Measurements from ENCODE around the gene METTL17.
"Not testable (repeated sequence)": the region's sequence is repeated elsewhere in the genome, so short reads cannot be mapped to it uniquely, and the experiment has no call there.

Gene METTL17

DNA sequence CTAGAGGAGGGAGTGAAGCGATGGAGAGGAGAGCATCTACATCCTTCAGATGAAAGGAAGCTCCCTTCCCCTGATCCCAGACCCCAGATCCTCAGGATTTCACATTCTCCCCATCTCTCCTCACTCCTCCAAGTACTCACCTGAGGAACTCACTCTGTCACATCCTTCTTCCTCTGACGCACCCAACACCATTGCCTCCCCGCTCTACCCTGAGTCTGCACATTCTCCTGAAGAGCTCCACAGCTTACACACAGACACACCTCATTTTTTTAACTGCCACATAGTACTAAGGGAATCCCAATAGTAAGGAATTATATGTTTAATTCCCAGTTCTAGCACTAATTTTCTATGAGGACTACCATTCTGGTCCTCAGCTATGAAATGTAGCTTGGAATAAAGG, 16.3 kb upstream of the METTL17 start:
- Histone ChIP-seq H3K4me1 (ENCODE audit: insufficient read depth, low read length) (peaks cover 3% of the 10 kb centered on the region; the same call in 1 of the 2 replicates), H3K9ac (ENCODE audit: low read depth, low read length) (no peak overlapping the region), H3K4me3 (ENCODE audit: low read length) (no peak overlapping the region), H3K27ac (ENCODE audit: low read length) (no peak overlapping the region), H3K9me3 (ENCODE audit: insufficient read depth, low read depth, low read length) (no peaks in the 10 kb centered on the region), H3K27me3 (ENCODE audit: insufficient read depth, low read length) (peaks cover 12% of the 10 kb centered on the region), H3K36me3 (ENCODE audit: insufficient read depth, low read depth, low read length) (no peaks in the 10 kb centered on the region)

DNA sequence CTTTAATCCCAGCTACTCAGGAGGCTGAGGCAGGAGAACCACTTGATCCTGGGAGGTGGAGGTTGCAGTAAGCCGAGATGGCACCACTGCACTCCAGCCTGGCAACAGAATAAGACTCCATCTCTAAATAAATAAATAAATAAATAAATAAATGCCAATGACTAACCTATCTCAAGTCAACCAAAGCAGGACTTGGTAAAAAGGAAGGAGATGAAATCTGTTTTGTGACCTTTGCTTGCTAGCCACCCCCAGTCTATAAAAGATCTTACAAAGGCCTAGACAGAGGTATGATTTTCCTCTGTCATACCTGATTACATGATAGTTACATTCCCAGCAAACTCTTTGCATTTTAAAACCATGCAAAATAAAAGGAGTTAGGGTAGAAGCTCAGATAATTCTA, 13.5 kb upstream of the METTL17 start:
- H3K27me3 ChIP-seq (ENCODE audit: insufficient read depth, low read length) = peaks cover 9% of the 10 kb centered on the region
- H3K27ac ChIP-seq (ENCODE audit: low read length) = no peak overlapping the region
- H3K4me3 ChIP-seq (ENCODE audit: low read length) = no peak overlapping the region

GRCh38 chr14:20978687-20979086, 11.1 kb upstream of the METTL17 start:
- no peak overlapping the region for H3K4me3 ChIP-seq (ENCODE audit: low read length)
- 0 out of 2 replicates have a peak, but pooled peaks cover under 1% of the 10 kb centered on the region for H3K27me3 ChIP-seq (ENCODE audit: insufficient read depth, low read length)
- no peak overlapping the region for H3K27ac ChIP-seq (ENCODE audit: low read length)
- H3K9me3 ChIP-seq (ENCODE audit: insufficient read depth, low read depth, low read length) = no peaks in the 10 kb centered on the region
- no peaks in the 10 kb centered on the region for H3K4me1 ChIP-seq (ENCODE audit: insufficient read depth, low read length)
- H3K36me3 ChIP-seq (ENCODE audit: insufficient read depth, low read depth, low read length) = no peaks in the 10 kb centered on the region
- no peak overlapping the region for H3K9ac ChIP-seq (ENCODE audit: low read depth, low read length)

More for the DNA sequence above, 13.5 kb upstream of the METTL17 start:
- H3K4me1 ChIP-seq (ENCODE audit: insufficient read depth, low read length) = peaks cover 3% of the 10 kb centered on the region; the same call in 1 of the 2 replicates
- H3K36me3 ChIP-seq (ENCODE audit: insufficient read depth, low read depth, low read length) = no peaks in the 10 kb centered on the region
- H3K9me3 ChIP-seq (ENCODE audit: insufficient read depth, low read depth, low read length) = no peaks in the 10 kb centered on the region
- no peak overlapping the region for H3K9ac ChIP-seq (ENCODE audit: low read depth, low read length)

DNA sequence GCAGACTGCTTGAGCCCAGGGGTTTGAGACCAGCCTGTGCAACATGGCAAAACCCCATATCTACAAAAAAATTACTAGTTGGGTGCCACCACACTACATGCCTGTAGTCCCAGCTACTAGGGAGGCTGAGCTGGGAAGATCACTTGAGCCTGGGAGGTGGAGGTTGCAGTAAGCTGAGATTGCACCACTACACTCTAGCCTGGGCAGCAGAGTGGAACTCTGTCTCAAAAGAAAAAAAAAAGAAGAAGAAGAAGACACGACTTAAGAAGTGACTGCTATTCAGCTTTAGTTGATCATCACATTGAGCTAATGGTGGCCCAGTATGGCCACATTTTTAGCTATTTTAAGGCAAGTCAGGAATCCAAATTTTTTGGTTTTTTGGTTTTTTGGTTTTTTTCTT, 8.9 kb upstream of the METTL17 start:
- Histone ChIP-seq H3K4me3 (ENCODE audit: low read length) (no peak overlapping the region), H3K9ac (ENCODE audit: low read depth, low read length) (no peak overlapping the region), H3K4me1 (ENCODE audit: insufficient read depth, low read length) (no peaks in the 10 kb centered on the region), H3K27me3 (ENCODE audit: insufficient read depth, low read length) (0 out of 2 replicates have a peak, but pooled peaks cover 5% of the 10 kb centered on the region), H3K27ac (ENCODE audit: low read length) (no peak overlapping the region), H3K36me3 (ENCODE audit: insufficient read depth, low read depth, low read length) (no peaks in the 10 kb centered on the region), H3K9me3 (ENCODE audit: insufficient read depth, low read depth, low read length) (no peaks in the 10 kb centered on the region)

- Histone ChIP-seq H3K36me3 (ENCODE audit: insufficient read depth, low read depth, low read length) (no peaks in the 10 kb centered on the region), H3K4me3 (ENCODE audit: low read length) (no peak overlapping the region), H3K27ac (ENCODE audit: low read length) (no peak overlapping the region), H3K27me3 (ENCODE audit: insufficient read depth, low read length) (0 out of 2 replicates have a peak, but pooled peaks cover 5% of the 10 kb centered on the region), H3K9me3 (ENCODE audit: insufficient read depth, low read depth, low read length) (no peaks in the 10 kb centered on the region), H3K9ac (ENCODE audit: low read depth, low read length) (no peak overlapping the region), H3K4me1 (ENCODE audit: insufficient read depth, low read length) (no peaks in the 10 kb centered on the region)
Measured at GRCh38 chr14:20982646-20983369, 7.0 kb upstream of the METTL17 start.

GRCh38 chr14:20985650-20986049, 4.1 kb upstream of the METTL17 start:
- not testable (repeated sequence) for H3K27ac ChIP-seq (ENCODE audit: low read length); H3K27me3 ChIP-seq (ENCODE audit: insufficient read depth, low read length); H3K36me3 ChIP-seq (ENCODE audit: insufficient read depth, low read depth, low read length); H3K4me3 ChIP-seq (ENCODE audit: low read length); H3K9me3 ChIP-seq (ENCODE audit: insufficient read depth, low read depth, low read length); H3K4me1 ChIP-seq (ENCODE audit: insufficient read depth, low read length); H3K9ac ChIP-seq (ENCODE audit: low read depth, low read length)

DNA sequence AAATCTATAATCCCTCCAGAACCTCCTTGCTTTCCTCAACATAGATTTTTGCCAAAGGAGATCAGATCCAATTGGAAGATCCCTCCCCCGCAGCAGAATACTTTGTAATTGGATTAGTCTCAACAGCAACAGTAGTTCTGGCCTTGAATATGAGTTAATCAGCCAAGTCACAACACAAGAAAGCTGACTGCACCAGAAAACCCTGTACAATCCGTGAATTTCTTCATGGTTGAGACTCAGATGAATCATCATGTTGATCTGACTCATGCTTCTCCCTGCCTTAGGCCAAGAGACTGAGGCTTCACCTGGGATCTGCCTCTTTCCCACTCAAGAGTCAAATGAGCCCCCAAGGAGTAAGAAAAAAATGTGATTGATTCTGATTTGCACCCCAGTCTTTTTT, 3.0 kb upstream of the METTL17 start:
- Histone ChIP-seq H3K27ac (ENCODE audit: low read length) (no peak overlapping the region), H3K4me1 (ENCODE audit: insufficient read depth, low read length) (no peaks in the 10 kb centered on the region), H3K4me3 (ENCODE audit: low read length) (no peak overlapping the region), H3K36me3 (ENCODE audit: insufficient read depth, low read depth, low read length) (peaks cover 3% of the 10 kb centered on the region; the same call in 1 of the 2 replicates), H3K27me3 (ENCODE audit: insufficient read depth, low read length) (0 out of 2 replicates have a peak, but pooled peaks cover 5% of the 10 kb centered on the region), H3K9ac (ENCODE audit: low read depth, low read length) (no peak overlapping the region), H3K9me3 (ENCODE audit: insufficient read depth, low read depth, low read length) (no peaks in the 10 kb centered on the region)

GRCh38 chr14:20988717-20989470, 886 bp upstream of the METTL17 start:
- H3K4me1 ChIP-seq (ENCODE audit: insufficient read depth, low read length) = no peaks in the 10 kb centered on the region
- H3K4me3 ChIP-seq (ENCODE audit: low read length) = peak overlapping the region; percentile 69
- peaks cover 24% of the 10 kb centered on the region for H3K36me3 ChIP-seq (ENCODE audit: insufficient read depth, low read depth, low read length)
- H3K9me3 ChIP-seq (ENCODE audit: insufficient read depth, low read depth, low read length) = no peaks in the 10 kb centered on the region
- H3K9ac ChIP-seq (ENCODE audit: low read depth, low read length) = peak overlapping the region; percentile 66; the same call in 1 of the 2 replicates
- H3K27me3 ChIP-seq (ENCODE audit: insufficient read depth, low read length) = 0 out of 2 replicates have a peak, but pooled peaks cover 3% of the 10 kb centered on the region
- H3K27ac ChIP-seq (ENCODE audit: low read length) = peak overlapping the region; percentile 45

GRCh38 chr14:20989471-20989786, 351 bp upstream of the METTL17 start:
- Histone ChIP-seq H3K4me3 (ENCODE audit: low read length) (peak overlapping the region; percentile 69), H3K36me3 (ENCODE audit: insufficient read depth, low read depth, low read length) (peaks cover 29% of the 10 kb centered on the region), H3K4me1 (ENCODE audit: insufficient read depth, low read length) (no peaks in the 10 kb centered on the region), H3K9ac (ENCODE audit: low read depth, low read length) (peak overlapping the region; percentile 66; the same call in 1 of the 2 replicates), H3K27me3 (ENCODE audit: insufficient read depth, low read length) (no peaks in the 10 kb centered on the region), H3K9me3 (ENCODE audit: insufficient read depth, low read depth, low read length) (no peaks in the 10 kb centered on the region), H3K27ac (ENCODE audit: low read length) (peak overlapping the region; percentile 45)

GRCh38 chr14:20996521-20996920, 6.7 kb downstream of the METTL17 start:
- no peaks in the 10 kb centered on the region for H3K27me3 ChIP-seq (ENCODE audit: insufficient read depth, low read length)
- no peaks in the 10 kb centered on the region for H3K9me3 ChIP-seq (ENCODE audit: insufficient read depth, low read depth, low read length)
- H3K36me3 ChIP-seq (ENCODE audit: insufficient read depth, low read depth, low read length) = peaks cover 59% of the 10 kb centered on the region
- no peak overlapping the region for H3K27ac ChIP-seq (ENCODE audit: low read length)
- peaks cover 5% of the 10 kb centered on the region; the same call in 1 of the 2 replicates for H3K4me1 ChIP-seq (ENCODE audit: insufficient read depth, low read length)
- no peak overlapping the region for H3K9ac ChIP-seq (ENCODE audit: low read depth, low read length)
- H3K4me3 ChIP-seq (ENCODE audit: low read length) = no peak overlapping the region

- H3K9me3 ChIP-seq (ENCODE audit: insufficient read depth, low read depth, low read length) = no peaks in the 10 kb centered on the region
- no peak overlapping the region for H3K9ac ChIP-seq (ENCODE audit: low read depth, low read length)
- H3K36me3 ChIP-seq (ENCODE audit: insufficient read depth, low read depth, low read length) = peaks cover 53% of the 10 kb centered on the region
- H3K27me3 ChIP-seq (ENCODE audit: insufficient read depth, low read length) = no peaks in the 10 kb centered on the region
- peaks cover 5% of the 10 kb centered on the region; the same call in 1 of the 2 replicates for H3K4me1 ChIP-seq (ENCODE audit: insufficient read depth, low read length)
- no peak overlapping the region for H3K27ac ChIP-seq (ENCODE audit: low read length)
- H3K4me3 ChIP-seq (ENCODE audit: low read length) = no peak overlapping the region
Measured at GRCh38 chr14:20997115-20997514, 7.3 kb downstream of the METTL17 start.

DNA sequence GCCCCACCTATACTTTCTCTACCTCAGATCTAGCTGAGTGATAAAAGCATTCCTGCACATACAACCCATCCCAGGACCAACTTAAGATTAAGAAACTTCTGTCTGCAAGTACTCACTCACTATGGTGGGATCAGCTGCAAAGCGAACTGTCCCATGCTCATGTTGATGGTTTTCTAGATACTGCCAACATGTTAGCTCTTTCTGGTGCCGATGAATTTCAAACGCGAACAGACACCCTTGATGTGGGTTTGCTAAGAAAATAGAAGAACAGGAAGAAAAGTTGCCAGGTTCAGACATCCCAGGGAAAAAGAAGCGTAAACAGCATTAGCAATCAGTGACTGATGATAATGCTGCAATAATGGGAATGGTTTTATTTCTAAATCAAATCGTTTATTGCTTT, 7.8 kb downstream of the METTL17 start:
- no peak overlapping the region for H3K27ac ChIP-seq (ENCODE audit: low read length)
- peaks cover 49% of the 10 kb centered on the region for H3K36me3 ChIP-seq (ENCODE audit: insufficient read depth, low read depth, low read length)
- no peak overlapping the region for H3K4me3 ChIP-seq (ENCODE audit: low read length)
- H3K9me3 ChIP-seq (ENCODE audit: insufficient read depth, low read depth, low read length) = no peaks in the 10 kb centered on the region
- peaks cover 5% of the 10 kb centered on the region; the same call in 1 of the 2 replicates for H3K4me1 ChIP-seq (ENCODE audit: insufficient read depth, low read length)
- no peaks in the 10 kb centered on the region for H3K27me3 ChIP-seq (ENCODE audit: insufficient read depth, low read length)
- H3K9ac ChIP-seq (ENCODE audit: low read depth, low read length) = no peak overlapping the region
